AG04449 (cell line): Measurements from ENCODE around the gene KIF26A.

ENCODE experiments used
- CTCF ChIA-PET: fragments of 350-600 bp; formaldehyde crosslinking; extraction: SDS; loops from one replicate; lab custom pipeline; 2021; ENCODE audit warnings: antibody characterized with exemption; lab: Yijun Ruan, JAX
- POLR2A ChIA-PET: fragments of 400-600, 350-600 bp; formaldehyde crosslinking; extraction: SDS; loops from one replicate; lab custom pipeline; 2020; ENCODE audit warnings: antibody characterized with exemption, inconsistent platforms; lab: Yijun Ruan, JAX
- DNase-seq: peaks from one replicate; pipeline ENCODE4 v3.0.0-alpha.2; 2010; ENCODE audit warnings: low read depth, low spot score
- H3K4me3 ChIP-seq: 2 replicates; pipeline ENCODE4 v1.5.1; 2011; ENCODE audit warnings: low read depth, mild to moderate bottlenecking, control low read depth, low read length
- CTCF ChIP-seq: IDR thresholded peaks from one replicate; pipeline ENCODE4 v1.5.1; 2011; ENCODE audit warnings: mild to moderate bottlenecking, moderate library complexity, low read length, control low read depth, inconsistent platforms; ENCODE audit not compliant: insufficient read depth; ENCODE audit errors: missing control alignments

The KIF26A gene

GRCh38 chr14:104181761-104182530 is 43.6 kb downstream of the KIF26A start:
- ChIA-PET CTCF (no interaction called here), POLR2A (no interaction called here)
- TF ChIP-seq CTCF, result no peak
- no peak for DNase-seq
- H3K4me3 ChIP-seq, result no peak overlapping the region

- ChIA-PET CTCF (no interaction called here), POLR2A (no interaction called here)
- no peak for TF ChIP-seq CTCF
- no peak overlapping the region for H3K4me3 ChIP-seq
- no peak for DNase-seq
Measured at GRCh38 chr14:104182857-104183425, 44.6 kb downstream of the KIF26A start.

- DNase-seq, result no peak
- no peak for TF ChIP-seq CTCF
- ChIA-PET CTCF (no interaction called here), POLR2A (no interaction called here)
- H3K4me3 ChIP-seq, result no peak overlapping the region
Measured at GRCh38 chr14:104183796-104184195, 45.4 kb downstream of the KIF26A start.

- H3K4me3 ChIP-seq, result no peak overlapping the region
- no peak for DNase-seq
- no peak for TF ChIP-seq CTCF
- CTCF ChIA-PET, result no interaction called here
- POLR2A ChIA-PET, result no interaction called here
Measured at GRCh38 chr14:104184506-104184905, 46.1 kb downstream of the KIF26A start.

GRCh38 chr14:104184911-104185499 is 46.6 kb downstream of the KIF26A start:
- ChIA-PET CTCF (no interaction called here), POLR2A (no interaction called here)
- no peak overlapping the region for H3K4me3 ChIP-seq
- no peak for DNase-seq
- no peak for TF ChIP-seq CTCF

GRCh38 chr14:104185916-104186495 is 47.6 kb downstream of the KIF26A start:
- no peak overlapping the region for H3K4me3 ChIP-seq
- no peak for TF ChIP-seq CTCF
- no peak for DNase-seq
- ChIA-PET POLR2A (no interaction called here), CTCF (no interaction called here)
